Measurements from ENCODE around the gene SAPCD2.
"Not testable (repeated sequence)": the region's sequence is repeated elsewhere in the genome, so short reads cannot be mapped to it uniquely, and the experiment has no call there.

SAPCD2 gene

GRCh38 chr9:137064027-137064879 is 6.1 kb downstream of the SAPCD2 start:
- H3K56ac ChIP-seq (ENCODE audit: low read length) = peak overlapping the region; percentile 34
- H2BK5ac ChIP-seq (ENCODE audit: low read length) = no peak overlapping the region
- no peaks in the 10 kb centered on the region for H3K79me2 ChIP-seq (ENCODE audit: control insufficient read depth, insufficient read depth, low read length)
- no CpG with 5 or more reads among the region's 55 CpGs for WGBS (ENCODE audit: extremely low coverage, insufficient coverage, low lambda C conversion rate)
- peaks cover 2% of the 10 kb centered on the region for H3K79me1 ChIP-seq (ENCODE audit: low read length)
- no peak for DNase-seq
- H3K4ac ChIP-seq (ENCODE audit: low read depth, low read length) = no peak overlapping the region
- no peaks in the 10 kb centered on the region for H3K27me3 ChIP-seq (ENCODE audit: insufficient read depth, low read length, poor library complexity)
- H3K4me3 ChIP-seq (ENCODE audit: low read length) = no peak overlapping the region
- peak overlapping the region; percentile 38 for H3K9ac ChIP-seq (ENCODE audit: low read length)
- no peak overlapping the region for H4K8ac ChIP-seq (ENCODE audit: low read depth, low read length)
- no peak overlapping the region for H3K18ac ChIP-seq (ENCODE audit: low read length)
- H3K4me2 ChIP-seq (ENCODE audit: low read length) = no peak overlapping the region
- H3K36me3 ChIP-seq (ENCODE audit: control insufficient read depth, insufficient read depth, low read length) = no peaks in the 10 kb centered on the region
- H2BK120ac ChIP-seq (ENCODE audit: low read depth, low read length) = no peak overlapping the region
- no peak overlapping the region for H2AK5ac ChIP-seq (ENCODE audit: low read length)
- H3K27ac ChIP-seq (ENCODE audit: low read depth, low read length) = no peak overlapping the region
- no peak overlapping the region for H3K23ac ChIP-seq (ENCODE audit: low read length)
- no peak overlapping the region for H2BK15ac ChIP-seq (replicated peaks; ENCODE audit: low read depth)
- no peak overlapping the region for H4K5ac ChIP-seq (ENCODE audit: low read length)
- H3K4me1 ChIP-seq (ENCODE audit: control insufficient read depth, low read depth, low read length) = no peaks in the 10 kb centered on the region

- no peak overlapping the region for H3K23ac ChIP-seq (ENCODE audit: low read length)
- H3K9ac ChIP-seq (ENCODE audit: low read length) = peak overlapping the region; percentile 38
- H3K4me3 ChIP-seq (ENCODE audit: low read length) = no peak overlapping the region
- H3K4me1 ChIP-seq (ENCODE audit: control insufficient read depth, low read depth, low read length) = no peaks in the 10 kb centered on the region
- no peaks in the 10 kb centered on the region for H3K27me3 ChIP-seq (ENCODE audit: insufficient read depth, low read length, poor library complexity)
- no peaks in the 10 kb centered on the region for H3K79me1 ChIP-seq (ENCODE audit: low read length)
- H3K56ac ChIP-seq (ENCODE audit: low read length) = peak overlapping the region; percentile 34
- H2BK5ac ChIP-seq (ENCODE audit: low read length) = no peak overlapping the region
- no peak overlapping the region for H2AK5ac ChIP-seq (ENCODE audit: low read length)
- no CpG with 5 or more reads among the region's 26 CpGs for WGBS (ENCODE audit: extremely low coverage, insufficient coverage, low lambda C conversion rate)
- H2BK120ac ChIP-seq (ENCODE audit: low read depth, low read length) = no peak overlapping the region
- no peaks in the 10 kb centered on the region for H3K36me3 ChIP-seq (ENCODE audit: control insufficient read depth, insufficient read depth, low read length)
- H3K79me2 ChIP-seq (ENCODE audit: control insufficient read depth, insufficient read depth, low read length) = no peaks in the 10 kb centered on the region
- no peak overlapping the region for H4K5ac ChIP-seq (ENCODE audit: low read length)
- no peak overlapping the region for H4K8ac ChIP-seq (ENCODE audit: low read depth, low read length)
- H3K27ac ChIP-seq (ENCODE audit: low read depth, low read length) = no peak overlapping the region
- no peak overlapping the region for H3K4ac ChIP-seq (ENCODE audit: low read depth, low read length)
- no peak for DNase-seq
- no peak overlapping the region for H3K4me2 ChIP-seq (ENCODE audit: low read length)
- no peak overlapping the region for H2BK15ac ChIP-seq (replicated peaks; ENCODE audit: low read depth)
- no peak overlapping the region for H3K18ac ChIP-seq (ENCODE audit: low read length)
Observed at GRCh38 chr9:137063311-137064026, 6.9 kb downstream of the SAPCD2 start.

- not testable (repeated sequence) for H3K23ac ChIP-seq (ENCODE audit: low read length); H3K9ac ChIP-seq (ENCODE audit: low read length); H4K5ac ChIP-seq (ENCODE audit: low read length); H2BK15ac ChIP-seq (replicated peaks; ENCODE audit: low read depth); H3K18ac ChIP-seq (ENCODE audit: low read length); H3K4ac ChIP-seq (ENCODE audit: low read depth, low read length); H2AK5ac ChIP-seq (ENCODE audit: low read length); H2BK120ac ChIP-seq (ENCODE audit: low read depth, low read length); H4K8ac ChIP-seq (ENCODE audit: low read depth, low read length); H3K27me3 ChIP-seq (ENCODE audit: insufficient read depth, low read length, poor library complexity); H3K79me2 ChIP-seq (ENCODE audit: control insufficient read depth, insufficient read depth, low read length); H3K79me1 ChIP-seq (ENCODE audit: low read length); H3K36me3 ChIP-seq (ENCODE audit: control insufficient read depth, insufficient read depth, low read length); H3K27ac ChIP-seq (ENCODE audit: low read depth, low read length); DNase-seq; H3K4me3 ChIP-seq (ENCODE audit: low read length); H3K4me2 ChIP-seq (ENCODE audit: low read length); H3K4me1 ChIP-seq (ENCODE audit: control insufficient read depth, low read depth, low read length); H2BK5ac ChIP-seq (ENCODE audit: low read length); H3K56ac ChIP-seq (ENCODE audit: low read length)
- no CpG with 5 or more reads among the region's 9 CpGs for WGBS (ENCODE audit: extremely low coverage, insufficient coverage, low lambda C conversion rate)
Observed at GRCh38 chr9:137062798-137063197, 7.6 kb downstream of the SAPCD2 start.

GRCh38 chr9:137062384-137062783 is 8.0 kb downstream of the SAPCD2 start:
- no peak overlapping the region for H4K8ac ChIP-seq (ENCODE audit: low read depth, low read length)
- H3K9ac ChIP-seq (ENCODE audit: low read length) = no peak overlapping the region
- no peak overlapping the region for H2AK5ac ChIP-seq (ENCODE audit: low read length)
- no peak overlapping the region for H3K4ac ChIP-seq (ENCODE audit: low read depth, low read length)
- no peaks in the 10 kb centered on the region for H3K27me3 ChIP-seq (ENCODE audit: insufficient read depth, low read length, poor library complexity)
- H3K79me2 ChIP-seq (ENCODE audit: control insufficient read depth, insufficient read depth, low read length) = no peaks in the 10 kb centered on the region
- no peak overlapping the region for H2BK120ac ChIP-seq (ENCODE audit: low read depth, low read length)
- no peak overlapping the region for H3K27ac ChIP-seq (ENCODE audit: low read depth, low read length)
- no peak overlapping the region for H3K4me2 ChIP-seq (ENCODE audit: low read length)
- no CpG with 5 or more reads among the region's 15 CpGs for WGBS (ENCODE audit: extremely low coverage, insufficient coverage, low lambda C conversion rate)
- no peak overlapping the region for H3K23ac ChIP-seq (ENCODE audit: low read length)
- H2BK15ac ChIP-seq (replicated peaks; ENCODE audit: low read depth) = no peak overlapping the region
- H4K5ac ChIP-seq (ENCODE audit: low read length) = no peak overlapping the region
- H3K56ac ChIP-seq (ENCODE audit: low read length) = no peak overlapping the region
- H3K36me3 ChIP-seq (ENCODE audit: control insufficient read depth, insufficient read depth, low read length) = no peaks in the 10 kb centered on the region
- H3K79me1 ChIP-seq (ENCODE audit: low read length) = no peaks in the 10 kb centered on the region
- no peak overlapping the region for H3K4me3 ChIP-seq (ENCODE audit: low read length)
- no peak overlapping the region for H2BK5ac ChIP-seq (ENCODE audit: low read length)
- H3K18ac ChIP-seq (ENCODE audit: low read length) = no peak overlapping the region
- H3K4me1 ChIP-seq (ENCODE audit: control insufficient read depth, low read depth, low read length) = no peaks in the 10 kb centered on the region
- DNase-seq = no peak

GRCh38 chr9:137058521-137059234 is 11.7 kb downstream of the SAPCD2 start:
- H3K36me3 ChIP-seq (ENCODE audit: control insufficient read depth, insufficient read depth, low read length) = no peaks in the 10 kb centered on the region
- no peak overlapping the region for H3K4ac ChIP-seq (ENCODE audit: low read depth, low read length)
- no peak overlapping the region for H3K4me3 ChIP-seq (ENCODE audit: low read length)
- no peak overlapping the region for H4K5ac ChIP-seq (ENCODE audit: low read length)
- WGBS (ENCODE audit: extremely low coverage, insufficient coverage, low lambda C conversion rate) = no CpG with 5 or more reads among the region's 9 CpGs
- no peak overlapping the region for H4K8ac ChIP-seq (ENCODE audit: low read depth, low read length)
- H3K27me3 ChIP-seq (ENCODE audit: insufficient read depth, low read length, poor library complexity) = peaks cover under 1% of the 10 kb centered on the region
- H3K9ac ChIP-seq (ENCODE audit: low read length) = no peak overlapping the region
- H3K79me1 ChIP-seq (ENCODE audit: low read length) = no peaks in the 10 kb centered on the region
- H2AK5ac ChIP-seq (ENCODE audit: low read length) = no peak overlapping the region
- peaks cover 2% of the 10 kb centered on the region for H3K4me1 ChIP-seq (ENCODE audit: control insufficient read depth, low read depth, low read length)
- H3K79me2 ChIP-seq (ENCODE audit: control insufficient read depth, insufficient read depth, low read length) = no peaks in the 10 kb centered on the region
- H2BK120ac ChIP-seq (ENCODE audit: low read depth, low read length) = no peak overlapping the region
- H3K4me2 ChIP-seq (ENCODE audit: low read length) = no peak overlapping the region
- H3K18ac ChIP-seq (ENCODE audit: low read length) = no peak overlapping the region
- H2BK5ac ChIP-seq (ENCODE audit: low read length) = no peak overlapping the region
- no peak overlapping the region for H2BK15ac ChIP-seq (replicated peaks; ENCODE audit: low read depth)
- no peak overlapping the region for H3K23ac ChIP-seq (ENCODE audit: low read length)
- no peak overlapping the region for H3K56ac ChIP-seq (ENCODE audit: low read length)
- no peak for DNase-seq
- H3K27ac ChIP-seq (ENCODE audit: low read depth, low read length) = no peak overlapping the region

Measured in mesendoderm (in vitro differentiated cells).